Natural killer cell (primary cell): ENCODE results near the gene SLCO2A1. TPM values are rescaled to one million over a fixed set of nuclear protein-coding genes. Genes with fewer than 3 reads are reported as not detected.

ENCODE experiments used
- ATAC-seq, 3 donors: fragments of 150-1000 bp in 2 of 3; fragments of 200-7000 bp in 1 of 3; cut with Tn5 transposase; 1 replicate in 1 of 3; 2 replicates in 2 of 3; pipeline ENCODE4 v1.10.0; 2021; ENCODE audit warnings: mild to moderate bottlenecking in 2 of 3, moderate library complexity in 2 of 3
- DNase-seq, 2 donors: peaks; one replicate each; pipeline versions ENCODE4 v3.0.0 to v3.0.0-alpha.2; 2013 to 2021; ENCODE audit warnings: mixed read lengths in 1 of 2
- H3K27ac ChIP-seq: one replicate; pipeline ENCODE4 v1.5.1; 2013; ENCODE audit warnings: mild to moderate bottlenecking, low read length
- H3K27me3 ChIP-seq: one replicate; pipeline ENCODE4 v1.6.1; 2013; ENCODE audit warnings: low read length; ENCODE audit not compliant: control insufficient read depth, insufficient read depth
- H3K36me3 ChIP-seq: one replicate; pipeline ENCODE4 v1.6.1; 2013; ENCODE audit warnings: low read length; ENCODE audit not compliant: control insufficient read depth, insufficient read depth
- H3K4me1 ChIP-seq: one replicate; pipeline ENCODE4 v1.6.1; 2013; ENCODE audit warnings: low read length; ENCODE audit not compliant: control insufficient read depth, insufficient read depth
- H3K4me3 ChIP-seq: one replicate; pipeline ENCODE4 v1.5.1; 2013; ENCODE audit warnings: low read length
- H3K9me3 ChIP-seq: one replicate; pipeline ENCODE4 v1.6.1; 2013; ENCODE audit warnings: low read length; ENCODE audit not compliant: control insufficient read depth, insufficient read depth
- H3K27ac Mint-ChIP-seq, 2 donors: one replicate each; pipeline ENCODE4 v1.8.0; 2022; ENCODE audit warnings: mild to moderate bottlenecking in 2 of 2, mixed read lengths in 2 of 2, moderate library complexity in 1 of 2
- H3K27me3 Mint-ChIP-seq, 2 donors: one replicate each; pipeline ENCODE4 v1.8.0; 2022; ENCODE audit warnings: low read depth in 2 of 2, mixed read lengths in 2 of 2
- H3K36me3 Mint-ChIP-seq: one replicate; pipeline ENCODE4 v1.8.0; 2022; ENCODE audit warnings: mixed read lengths
- H3K4me1 Mint-ChIP-seq, 2 donors: one replicate each; pipeline ENCODE4 v1.8.0; 2022; ENCODE audit warnings: mixed read lengths in 2 of 2
- H3K4me3 Mint-ChIP-seq: one replicate; pipeline ENCODE4 v1.8.0; 2022; ENCODE audit warnings: mild to moderate bottlenecking, moderate library complexity, mixed read lengths
- H3K9me3 Mint-ChIP-seq, 2 donors: one replicate each; pipeline ENCODE4 v1.8.0; 2022; ENCODE audit warnings: mixed read lengths in 2 of 2
- WGBS: methylation state at CpG from one replicate; pipeline ENCODE4 v1.1.7; 2013; ENCODE audit warnings: missing lambda C conversion rate; ENCODE audit not compliant: insufficient coverage; 5-methylcytosine and 5-hydroxymethylcytosine counted together
- intact Hi-C: fragments of 100-400 bp; cut with micrococcal nuclease; formaldehyde crosslinking; loops from one replicate; pipeline ENCODE4 v1.14.2; 2022
- total RNA-seq, 4 donors: library from RNA; stranded (reverse); fragments of 120-200 nt in 1 of 4; gene quantifications; one replicate each; pipeline versions ENCODE4 v1.2.3 to v1.2.4, GENCODE V29; 2013 to 2022
- TF ChIP-seq, protein P1 (sequence below): fragments of 200-600 bp; IDR thresholded peaks from one replicate; pipeline ENCODE4 v1.8.0; 2022; ENCODE audit warnings: antibody characterized with exemption

Gene SLCO2A1
- total RNA-seq, 3 donors from 2014 or later (not counting 1 experiment from before 2014, with no cell fraction given) = not detected

DNA sequence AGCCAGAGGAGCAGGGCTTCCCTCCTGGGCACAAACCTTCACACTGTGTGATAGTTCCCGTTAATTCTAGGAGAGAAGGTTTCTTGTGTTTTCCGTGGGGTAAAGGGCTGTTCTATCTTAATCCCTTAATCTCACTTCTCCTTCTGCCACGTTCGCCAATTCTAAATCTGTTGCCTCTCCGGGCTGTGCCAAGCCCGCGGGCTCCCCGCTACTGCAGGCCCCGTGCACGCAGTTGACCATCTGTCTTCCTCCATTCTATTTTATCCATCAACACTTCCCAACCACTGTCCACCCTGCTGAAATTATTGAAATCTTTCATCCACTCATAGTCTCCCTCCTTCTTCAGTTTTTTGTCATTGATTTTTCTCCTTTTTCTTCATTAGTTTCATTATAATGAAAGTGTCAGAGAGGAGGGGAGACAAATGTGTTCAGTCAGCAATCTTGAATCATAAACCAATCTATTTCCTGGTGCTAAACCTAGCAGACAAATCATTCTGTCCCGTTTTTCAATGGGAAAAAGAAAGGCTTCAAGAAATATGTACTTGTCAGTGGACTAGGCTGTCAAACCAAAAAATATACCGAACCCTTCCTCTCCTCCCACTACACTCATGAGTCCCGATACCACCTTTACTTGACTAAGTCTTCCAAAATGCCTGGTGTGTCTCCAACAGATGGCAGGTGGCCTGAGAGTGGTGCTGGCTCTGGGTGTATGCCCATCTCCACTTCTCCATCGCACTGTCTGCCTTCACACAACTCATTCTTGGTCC, 39.6 kb downstream of the SLCO2A1 start:
- intact Hi-C loops = no loop called here
- Histone ChIP-seq H3K4me3 (no peak overlapping the region), H3K9me3 (no peaks in the 10 kb centered on the region), H3K27ac (no peak overlapping the region), H3K4me1 (peaks cover 4% of the 10 kb centered on the region), H3K36me3 (no peaks in the 10 kb centered on the region), H3K27me3 (no peaks in the 10 kb centered on the region)
- TF ChIP-seq, protein P1, sequence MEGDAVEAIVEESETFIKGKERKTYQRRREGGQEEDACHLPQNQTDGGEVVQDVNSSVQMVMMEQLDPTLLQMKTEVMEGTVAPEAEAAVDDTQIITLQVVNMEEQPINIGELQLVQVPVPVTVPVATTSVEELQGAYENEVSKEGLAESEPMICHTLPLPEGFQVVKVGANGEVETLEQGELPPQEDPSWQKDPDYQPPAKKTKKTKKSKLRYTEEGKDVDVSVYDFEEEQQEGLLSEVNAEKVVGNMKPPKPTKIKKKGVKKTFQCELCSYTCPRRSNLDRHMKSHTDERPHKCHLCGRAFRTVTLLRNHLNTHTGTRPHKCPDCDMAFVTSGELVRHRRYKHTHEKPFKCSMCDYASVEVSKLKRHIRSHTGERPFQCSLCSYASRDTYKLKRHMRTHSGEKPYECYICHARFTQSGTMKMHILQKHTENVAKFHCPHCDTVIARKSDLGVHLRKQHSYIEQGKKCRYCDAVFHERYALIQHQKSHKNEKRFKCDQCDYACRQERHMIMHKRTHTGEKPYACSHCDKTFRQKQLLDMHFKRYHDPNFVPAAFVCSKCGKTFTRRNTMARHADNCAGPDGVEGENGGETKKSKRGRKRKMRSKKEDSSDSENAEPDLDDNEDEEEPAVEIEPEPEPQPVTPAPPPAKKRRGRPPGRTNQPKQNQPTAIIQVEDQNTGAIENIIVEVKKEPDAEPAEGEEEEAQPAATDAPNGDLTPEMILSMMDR = no peak
- Mint-ChIP-seq H3K36me3 (no peaks in the 10 kb centered on the region), H3K4me1 (peaks cover 11 to 12% of the 10 kb centered on the region in 2 donors), H3K4me3 (no peak overlapping the region), H3K27ac (no peak overlapping the region), H3K27me3 (peaks cover 0 to 11% of the 10 kb centered on the region in 2 donors), H3K9me3 (no peaks in the 10 kb centered on the region)
- ATAC-seq (no peak), DNase-seq (no peak)
- 77% methylated on average over 11 of the region's 14 CpGs for WGBS

DNA sequence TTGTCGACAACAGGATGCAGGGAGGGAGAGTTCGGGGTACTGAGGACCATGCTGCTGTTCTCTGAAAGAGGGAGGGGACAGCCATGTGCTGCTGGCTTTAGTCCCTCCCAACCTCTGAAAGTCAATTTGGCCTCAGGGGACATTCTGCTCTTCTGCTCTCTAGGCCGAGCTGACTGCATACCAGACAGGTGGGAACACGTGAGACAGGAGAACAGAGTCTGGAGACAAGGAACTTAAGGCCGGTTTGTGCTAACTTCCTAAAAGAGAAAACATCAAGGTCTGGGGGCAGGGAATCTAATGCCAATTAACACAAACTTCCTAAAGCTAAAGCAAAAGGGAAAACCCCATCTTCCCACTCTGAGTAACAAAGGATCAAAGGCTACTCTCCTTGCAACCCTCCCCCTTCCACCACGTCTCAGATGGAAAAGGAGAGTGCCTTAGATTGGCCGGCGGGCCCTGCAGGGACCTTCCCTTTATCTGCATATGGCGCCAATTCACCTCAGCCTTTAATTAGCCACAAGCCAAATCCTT, 41.0 kb downstream of the SLCO2A1 start:
- Mint-ChIP-seq H3K27ac (no peak overlapping the region), H3K4me3 (no peak overlapping the region), H3K4me1 (peaks cover 11 to 12% of the 10 kb centered on the region in 2 donors), H3K27me3 (peaks cover 0 to 5% of the 10 kb centered on the region in 2 donors), H3K36me3 (no peaks in the 10 kb centered on the region), H3K9me3 (no peaks in the 10 kb centered on the region)
- Histone ChIP-seq H3K4me1 (peaks cover 4% of the 10 kb centered on the region), H3K27ac (no peak overlapping the region), H3K27me3 (no peaks in the 10 kb centered on the region), H3K4me3 (no peak overlapping the region), H3K9me3 (no peaks in the 10 kb centered on the region), H3K36me3 (no peaks in the 10 kb centered on the region)
- intact Hi-C loops = no loop called here
- TF ChIP-seq, protein P1 = no peak
- ATAC-seq = no peak
- whole genome bisulfite sequencing = 83% methylated on average over 9 of the region's 9 CpGs
- DNase-seq = no peak

DNA sequence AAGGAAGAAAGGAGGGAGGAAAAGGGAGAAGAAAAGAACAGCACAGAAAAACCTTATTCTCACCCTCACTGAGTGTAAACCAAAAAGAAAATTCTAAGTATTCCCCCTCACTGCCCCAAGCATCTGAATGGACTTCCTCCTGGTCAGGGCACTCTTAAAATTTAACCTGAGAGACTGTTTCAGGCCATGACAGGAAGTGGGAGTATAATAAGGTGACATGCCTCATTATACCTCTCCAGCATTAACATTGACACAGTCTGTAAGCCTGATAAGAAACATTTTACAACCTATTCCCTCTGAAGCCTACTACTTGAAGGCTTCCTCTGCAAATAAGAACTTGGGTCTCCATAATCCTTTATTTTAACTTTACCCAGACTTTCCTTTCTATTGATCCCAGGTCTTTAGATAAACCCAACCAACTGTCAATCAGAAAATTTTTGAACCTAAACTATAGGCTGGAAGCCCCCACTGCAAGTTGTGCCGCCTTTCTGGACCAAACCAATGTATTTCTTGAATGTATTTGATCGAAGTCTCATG, 41.7 kb downstream of the SLCO2A1 start:
- intact Hi-C loops = no loop called here
- H3K4me3 Mint-ChIP-seq = no peak overlapping the region
- no peaks in the 10 kb centered on the region for H3K36me3 Mint-ChIP-seq
- 88% methylated on average over 2 of the region's 2 CpGs for WGBS
- ATAC-seq = no peak
- H3K9me3 ChIP-seq = no peaks in the 10 kb centered on the region
- H3K27me3 ChIP-seq = no peaks in the 10 kb centered on the region
- H3K9me3 Mint-ChIP-seq = no peaks in the 10 kb centered on the region
- TF ChIP-seq, protein P1 = no peak
- peaks cover 11 to 12% of the 10 kb centered on the region in 2 donors for H3K4me1 Mint-ChIP-seq
- H3K27ac Mint-ChIP-seq = no peak overlapping the region
- peaks cover 4% of the 10 kb centered on the region for H3K4me1 ChIP-seq
- no peak overlapping the region for H3K4me3 ChIP-seq
- H3K36me3 ChIP-seq = no peaks in the 10 kb centered on the region
- peaks cover 0 to 5% of the 10 kb centered on the region in 2 donors for H3K27me3 Mint-ChIP-seq
- no peak for DNase-seq
- no peak overlapping the region for H3K27ac ChIP-seq
